Natural killer cell (primary cell): ENCODE results near the gene SLC6A4. TPM values are rescaled to one million over a fixed set of nuclear protein-coding genes. Genes with fewer than 3 reads are reported as not detected.
"Not testable (repeated sequence)": the region's sequence is repeated elsewhere in the genome, so short reads cannot be mapped to it uniquely, and the experiment has no call there.

Experiments used
- ATAC-seq, 3 donors: fragments of 150-1000 bp in 2 of 3; fragments of 200-7000 bp in 1 of 3; cut with Tn5 transposase; 1 replicate in 1 of 3; 2 replicates in 2 of 3; pipeline ENCODE4 v1.10.0; 2021; ENCODE audit warnings: mild to moderate bottlenecking in 2 of 3, moderate library complexity in 2 of 3
- DNase-seq, 2 donors: peaks; one replicate each; pipeline versions ENCODE4 v3.0.0 to v3.0.0-alpha.2; 2013 to 2021; ENCODE audit warnings: mixed read lengths in 1 of 2
- H3K27ac ChIP-seq: one replicate; pipeline ENCODE4 v1.5.1; 2013; ENCODE audit warnings: mild to moderate bottlenecking, low read length
- H3K27me3 ChIP-seq: one replicate; pipeline ENCODE4 v1.6.1; 2013; ENCODE audit warnings: low read length; ENCODE audit not compliant: control insufficient read depth, insufficient read depth
- H3K36me3 ChIP-seq: one replicate; pipeline ENCODE4 v1.6.1; 2013; ENCODE audit warnings: low read length; ENCODE audit not compliant: control insufficient read depth, insufficient read depth
- H3K4me1 ChIP-seq: one replicate; pipeline ENCODE4 v1.6.1; 2013; ENCODE audit warnings: low read length; ENCODE audit not compliant: control insufficient read depth, insufficient read depth
- H3K4me3 ChIP-seq: one replicate; pipeline ENCODE4 v1.5.1; 2013; ENCODE audit warnings: low read length
- H3K9me3 ChIP-seq: one replicate; pipeline ENCODE4 v1.6.1; 2013; ENCODE audit warnings: low read length; ENCODE audit not compliant: control insufficient read depth, insufficient read depth
- H3K27ac Mint-ChIP-seq, 2 donors: one replicate each; pipeline ENCODE4 v1.8.0; 2022; ENCODE audit warnings: mild to moderate bottlenecking in 2 of 2, mixed read lengths in 2 of 2, moderate library complexity in 1 of 2
- H3K27me3 Mint-ChIP-seq, 2 donors: one replicate each; pipeline ENCODE4 v1.8.0; 2022; ENCODE audit warnings: low read depth in 2 of 2, mixed read lengths in 2 of 2
- H3K36me3 Mint-ChIP-seq: one replicate; pipeline ENCODE4 v1.8.0; 2022; ENCODE audit warnings: mixed read lengths
- H3K4me1 Mint-ChIP-seq, 2 donors: one replicate each; pipeline ENCODE4 v1.8.0; 2022; ENCODE audit warnings: mixed read lengths in 2 of 2
- H3K4me3 Mint-ChIP-seq: one replicate; pipeline ENCODE4 v1.8.0; 2022; ENCODE audit warnings: mild to moderate bottlenecking, moderate library complexity, mixed read lengths
- H3K9me3 Mint-ChIP-seq, 2 donors: one replicate each; pipeline ENCODE4 v1.8.0; 2022; ENCODE audit warnings: mixed read lengths in 2 of 2
- WGBS: methylation state at CpG from one replicate; pipeline ENCODE4 v1.1.7; 2013; ENCODE audit warnings: missing lambda C conversion rate; ENCODE audit not compliant: insufficient coverage; 5-methylcytosine and 5-hydroxymethylcytosine counted together
- intact Hi-C: fragments of 100-400 bp; cut with micrococcal nuclease; formaldehyde crosslinking; loops from one replicate; pipeline ENCODE4 v1.14.2; 2022
- total RNA-seq, 4 donors: library from RNA; stranded (reverse); fragments of 120-200 nt in 1 of 4; gene quantifications; one replicate each; pipeline versions ENCODE4 v1.2.3 to v1.2.4, GENCODE V29; 2013 to 2022
- TF ChIP-seq, protein P1 (sequence below): fragments of 200-600 bp; IDR thresholded peaks from one replicate; pipeline ENCODE4 v1.8.0; 2022; ENCODE audit warnings: antibody characterized with exemption

The SLC6A4 gene
- total RNA-seq, 3 donors from 2014 or later (not counting 1 experiment from before 2014, with no cell fraction given): 0.43 to 3.5 (median 0.58) TPM

DNA sequence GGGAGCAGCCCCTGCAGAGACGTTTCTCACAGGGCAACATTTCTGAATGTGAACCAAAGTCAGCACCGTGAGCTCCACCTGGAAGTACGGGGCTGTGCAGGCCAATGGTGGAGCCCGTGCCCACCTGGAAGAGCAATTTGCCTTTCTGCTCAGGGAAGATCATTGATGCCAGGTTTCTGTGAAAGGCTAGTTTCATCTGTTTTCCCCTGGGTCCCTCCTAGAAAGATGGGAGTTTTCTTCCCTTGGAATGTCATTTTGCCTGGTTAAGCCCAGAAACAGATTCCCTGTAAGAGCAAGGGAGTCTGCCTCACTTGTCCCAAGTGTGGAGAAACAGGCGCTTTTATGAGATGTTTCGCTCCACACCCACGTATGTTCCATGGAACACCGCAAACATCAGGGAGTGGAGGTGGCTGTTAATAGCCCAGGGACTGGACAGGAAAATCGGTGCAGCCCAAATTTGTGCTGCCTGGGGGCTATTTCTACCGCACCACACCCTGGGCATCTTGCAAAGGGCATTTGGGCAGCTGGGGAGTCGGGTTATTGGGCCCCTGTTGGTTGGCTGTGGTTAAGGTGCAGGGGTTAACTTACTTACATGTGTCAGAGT lies 2.6 kb downstream of the SLC6A4 start:
- Mint-ChIP-seq H3K27me3 (peaks cover 47 to 55% of the 10 kb centered on the region in 2 donors), H3K36me3 (no peaks in the 10 kb centered on the region), H3K27ac (no peak overlapping the region), H3K9me3 (no peaks in the 10 kb centered on the region), H3K4me1 (peaks cover 4 to 31% of the 10 kb centered on the region in 2 donors), H3K4me3 (no peak overlapping the region)
- Histone ChIP-seq H3K4me1 (peaks cover 25% of the 10 kb centered on the region), H3K27ac (no peak overlapping the region), H3K9me3 (no peaks in the 10 kb centered on the region), H3K27me3 (peaks cover 30% of the 10 kb centered on the region), H3K36me3 (no peaks in the 10 kb centered on the region), H3K4me3 (no peak overlapping the region)
- ATAC-seq (no peak), DNase-seq (no peak)
- TF ChIP-seq, protein P1, sequence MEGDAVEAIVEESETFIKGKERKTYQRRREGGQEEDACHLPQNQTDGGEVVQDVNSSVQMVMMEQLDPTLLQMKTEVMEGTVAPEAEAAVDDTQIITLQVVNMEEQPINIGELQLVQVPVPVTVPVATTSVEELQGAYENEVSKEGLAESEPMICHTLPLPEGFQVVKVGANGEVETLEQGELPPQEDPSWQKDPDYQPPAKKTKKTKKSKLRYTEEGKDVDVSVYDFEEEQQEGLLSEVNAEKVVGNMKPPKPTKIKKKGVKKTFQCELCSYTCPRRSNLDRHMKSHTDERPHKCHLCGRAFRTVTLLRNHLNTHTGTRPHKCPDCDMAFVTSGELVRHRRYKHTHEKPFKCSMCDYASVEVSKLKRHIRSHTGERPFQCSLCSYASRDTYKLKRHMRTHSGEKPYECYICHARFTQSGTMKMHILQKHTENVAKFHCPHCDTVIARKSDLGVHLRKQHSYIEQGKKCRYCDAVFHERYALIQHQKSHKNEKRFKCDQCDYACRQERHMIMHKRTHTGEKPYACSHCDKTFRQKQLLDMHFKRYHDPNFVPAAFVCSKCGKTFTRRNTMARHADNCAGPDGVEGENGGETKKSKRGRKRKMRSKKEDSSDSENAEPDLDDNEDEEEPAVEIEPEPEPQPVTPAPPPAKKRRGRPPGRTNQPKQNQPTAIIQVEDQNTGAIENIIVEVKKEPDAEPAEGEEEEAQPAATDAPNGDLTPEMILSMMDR: no peak
- 87% methylated on average over 11 of the region's 11 CpGs for WGBS
- intact Hi-C loops: no loop called here

DNA sequence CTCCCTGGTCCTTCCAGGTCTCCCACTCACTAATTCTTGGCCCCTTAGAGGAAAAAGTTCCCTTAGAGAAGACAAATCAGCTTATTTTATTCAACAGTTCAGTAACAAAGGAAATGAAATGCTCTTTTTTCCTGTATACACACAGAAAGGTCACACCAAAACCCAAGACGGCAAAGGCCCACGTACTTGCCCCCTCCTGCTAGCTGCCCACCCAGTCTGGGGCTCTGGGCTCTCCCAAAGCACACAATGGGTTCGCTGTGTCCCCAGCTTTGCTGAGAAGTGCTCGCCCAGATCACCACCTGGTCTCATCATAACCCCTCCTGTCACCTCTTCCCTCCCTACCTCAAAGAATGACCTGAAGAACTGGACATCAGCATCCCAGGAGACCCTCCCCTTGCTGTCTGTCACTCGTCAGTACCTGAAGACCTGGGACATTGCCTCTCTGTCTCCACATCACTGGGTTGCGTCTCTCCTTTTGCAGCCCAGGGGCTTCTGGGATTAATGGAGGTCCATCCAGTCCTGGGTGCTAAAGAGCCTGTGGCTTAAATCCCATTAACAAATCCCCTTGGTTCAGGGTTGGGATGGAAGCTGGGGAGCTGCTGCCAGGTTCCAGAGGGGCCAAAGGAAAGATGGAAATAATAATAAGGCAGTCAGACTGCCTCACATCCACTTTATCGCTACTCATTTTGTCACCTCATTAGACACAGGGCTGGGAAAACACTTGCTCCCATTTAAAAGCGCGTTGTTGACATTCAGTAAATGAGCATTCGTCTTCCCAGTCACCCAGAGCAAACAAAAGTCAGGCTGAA lies 3.3 kb downstream of the SLC6A4 start:
- Histone ChIP-seq H3K4me1 (peaks cover 18% of the 10 kb centered on the region), H3K9me3 (no peaks in the 10 kb centered on the region), H3K4me3 (no peak overlapping the region), H3K27me3 (peaks cover 24% of the 10 kb centered on the region), H3K36me3 (no peaks in the 10 kb centered on the region), H3K27ac (no peak overlapping the region)
- Mint-ChIP-seq H3K4me1 (peaks cover 4 to 24% of the 10 kb centered on the region in 2 donors), H3K9me3 (no peaks in the 10 kb centered on the region), H3K27ac (no peak overlapping the region), H3K36me3 (no peaks in the 10 kb centered on the region), H3K4me3 (no peak overlapping the region), H3K27me3 (peaks cover 45 to 55% of the 10 kb centered on the region in 2 donors)
- WGBS: 85% methylated on average over 10 of the region's 10 CpGs
- ATAC-seq (no peak), DNase-seq (no peak)
- intact Hi-C loops: no loop called here
- TF ChIP-seq, protein P1: no peak

DNA sequence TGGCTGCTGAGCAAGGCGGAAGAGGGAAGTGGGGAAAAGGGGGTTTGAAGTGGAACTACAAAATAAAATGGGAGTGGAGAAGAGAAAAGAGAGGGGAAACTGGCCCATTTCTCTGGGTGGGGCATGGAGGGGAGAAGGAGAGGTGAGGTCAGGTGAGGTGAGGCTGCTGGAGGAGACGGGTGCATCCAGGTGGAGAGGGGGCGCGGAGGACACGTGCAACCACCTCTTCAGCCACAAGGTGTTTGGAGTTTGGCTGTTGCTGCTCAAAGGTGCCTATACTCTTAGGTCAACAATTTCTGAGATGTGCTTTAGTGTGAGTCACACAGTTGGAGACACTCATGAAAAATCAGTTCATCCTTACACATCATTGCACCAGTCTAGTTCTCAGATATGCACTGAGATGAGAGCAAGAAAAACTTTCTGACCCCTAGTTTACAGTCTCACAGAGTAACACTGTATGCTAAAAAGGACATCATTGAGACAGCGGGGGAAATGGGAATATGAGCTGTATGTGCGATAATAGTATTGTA lies 4.8 kb downstream of the SLC6A4 start:
- H3K36me3 Mint-ChIP-seq: no peaks in the 10 kb centered on the region
- no peak for ATAC-seq
- no peaks in the 10 kb centered on the region for H3K9me3 Mint-ChIP-seq
- no peak for DNase-seq
- H3K27me3 Mint-ChIP-seq: peaks cover 39 to 54% of the 10 kb centered on the region in 2 donors
- H3K4me3 Mint-ChIP-seq: no peak overlapping the region
- Histone ChIP-seq H3K27me3 (peaks cover 14% of the 10 kb centered on the region), H3K27ac (no peak overlapping the region), H3K9me3 (no peaks in the 10 kb centered on the region), H3K36me3 (no peaks in the 10 kb centered on the region), H3K4me1 (peaks cover 6% of the 10 kb centered on the region), H3K4me3 (no peak overlapping the region)
- intact Hi-C loops: no loop called here
- peaks cover 0 to 12% of the 10 kb centered on the region in 2 donors for H3K4me1 Mint-ChIP-seq
- 91% methylated on average over 7 of the region's 7 CpGs for WGBS
- TF ChIP-seq, protein P1: no peak
- no peak overlapping the region for H3K27ac Mint-ChIP-seq

DNA sequence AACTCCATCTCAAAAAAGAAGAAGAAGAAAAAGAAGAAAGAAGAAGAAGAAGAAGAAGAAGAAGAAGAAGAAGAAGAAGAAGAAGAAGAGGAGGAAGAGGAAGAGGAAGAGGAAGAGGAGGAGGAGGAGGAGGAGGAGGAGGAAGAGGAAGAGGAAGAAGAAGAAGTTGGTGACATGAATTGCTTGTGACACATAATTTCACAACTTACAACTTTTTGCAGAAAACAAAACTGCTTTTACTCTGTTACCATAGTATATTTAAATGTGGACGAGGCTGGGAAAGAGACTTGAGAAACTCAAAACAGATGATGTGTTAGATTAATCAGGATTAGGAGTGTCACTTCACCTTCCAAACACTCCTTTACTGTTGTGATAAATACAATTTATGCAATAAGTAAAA lies 5.5 kb downstream of the SLC6A4 start:
- not testable (repeated sequence) for DNase-seq

More for the DNA sequence above, 5.5 kb downstream of the SLC6A4 start:
- whole genome bisulfite sequencing: no CpG with 5 or more reads among the region's 1 CpG
- H3K36me3 Mint-ChIP-seq, H3K36me3 ChIP-seq, H3K27ac Mint-ChIP-seq, H3K9me3 ChIP-seq, H3K27ac ChIP-seq, intact Hi-C loops, H3K4me3 ChIP-seq, H3K9me3 Mint-ChIP-seq, ATAC-seq, H3K4me1 ChIP-seq, H3K4me1 Mint-ChIP-seq, H3K4me3 Mint-ChIP-seq: not testable (repeated sequence)
- peaks cover 11% of the 10 kb centered on the region for H3K27me3 ChIP-seq
- H3K27me3 Mint-ChIP-seq: peaks cover 37 to 55% of the 10 kb centered on the region in 2 donors
